ENCODE measurements around the gene ATP9B. TPM values are rescaled to one million over a fixed set of nuclear protein-coding genes. Genes with fewer than 3 reads are reported as not detected.

ATP9B gene
- total RNA-seq, 6 experiments from 2014 or later = 13.6 to 25.7 (median 14.5) TPM

GRCh38 chr18:79361766-79362522 lies 292.8 kb downstream of the ATP9B start:
- WGBS (ENCODE audit: insufficient coverage, low coverage, low lambda C conversion rate, missing lambda C conversion rate) = 84% methylated on average over 12 of the region's 20 CpGs
- Histone ChIP-seq H3K9me3 (no peaks in the 10 kb centered on the region), H3K27ac (no peak overlapping the region), H3K4me1 (no peaks in the 10 kb centered on the region), H3K36me3 (peaks cover 0 to 10% (median 5%) of the 10 kb centered on the region in 4 donors), H3K4me3 (no peak overlapping the region), H3K27me3 (no peaks in the 10 kb centered on the region)
- intact Hi-C loops (cut with DNase I) = no loop called here
- DNase-seq (no peak), ATAC-seq (no peak)
- TF ChIP-seq, protein P1, sequence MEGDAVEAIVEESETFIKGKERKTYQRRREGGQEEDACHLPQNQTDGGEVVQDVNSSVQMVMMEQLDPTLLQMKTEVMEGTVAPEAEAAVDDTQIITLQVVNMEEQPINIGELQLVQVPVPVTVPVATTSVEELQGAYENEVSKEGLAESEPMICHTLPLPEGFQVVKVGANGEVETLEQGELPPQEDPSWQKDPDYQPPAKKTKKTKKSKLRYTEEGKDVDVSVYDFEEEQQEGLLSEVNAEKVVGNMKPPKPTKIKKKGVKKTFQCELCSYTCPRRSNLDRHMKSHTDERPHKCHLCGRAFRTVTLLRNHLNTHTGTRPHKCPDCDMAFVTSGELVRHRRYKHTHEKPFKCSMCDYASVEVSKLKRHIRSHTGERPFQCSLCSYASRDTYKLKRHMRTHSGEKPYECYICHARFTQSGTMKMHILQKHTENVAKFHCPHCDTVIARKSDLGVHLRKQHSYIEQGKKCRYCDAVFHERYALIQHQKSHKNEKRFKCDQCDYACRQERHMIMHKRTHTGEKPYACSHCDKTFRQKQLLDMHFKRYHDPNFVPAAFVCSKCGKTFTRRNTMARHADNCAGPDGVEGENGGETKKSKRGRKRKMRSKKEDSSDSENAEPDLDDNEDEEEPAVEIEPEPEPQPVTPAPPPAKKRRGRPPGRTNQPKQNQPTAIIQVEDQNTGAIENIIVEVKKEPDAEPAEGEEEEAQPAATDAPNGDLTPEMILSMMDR (IDR thresholded peaks at IDR 0.05) = no peak
- no peak for TF ChIP-seq POLR2A (IDR thresholded peaks at IDR 0.05)

DNA sequence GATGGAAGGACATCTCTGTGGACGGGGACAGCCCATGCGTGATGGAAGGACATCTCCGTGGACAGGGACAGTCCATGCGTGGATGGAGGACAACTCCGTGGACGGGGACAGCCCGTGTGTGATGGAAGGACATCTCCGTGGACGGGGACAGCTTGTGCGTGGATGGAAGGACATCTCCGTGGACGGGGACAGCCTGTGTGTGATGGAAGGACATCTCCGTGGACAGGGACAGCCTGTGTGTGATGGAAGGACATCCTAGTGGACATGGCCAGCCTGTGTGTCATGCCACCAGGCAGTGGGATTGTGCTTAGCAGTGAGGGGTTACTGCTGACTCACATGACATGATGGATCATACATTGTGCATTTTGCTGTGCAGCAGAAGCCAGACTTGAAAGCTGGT lies 296.5 kb downstream of the ATP9B start:
- no peak for ATAC-seq
- intact Hi-C loops (cut with DNase I) = no loop called here
- no peaks in the 10 kb centered on the region for H3K4me1 ChIP-seq
- 96% methylated on average over 13 of the region's 13 CpGs for WGBS (ENCODE audit: insufficient coverage, low coverage, low lambda C conversion rate, missing lambda C conversion rate)
- no peaks in the 10 kb centered on the region for H3K9me3 ChIP-seq
- no peaks in the 10 kb centered on the region for H3K27me3 ChIP-seq
- no peak overlapping the region for H3K27ac ChIP-seq
- no peak overlapping the region for H3K4me3 ChIP-seq
- TF ChIP-seq, protein P1 (IDR thresholded peaks at IDR 0.05) = no peak
- TF ChIP-seq POLR2A (IDR thresholded peaks at IDR 0.05) = no peak
- no peak for DNase-seq
- peaks cover 0 to 3% (median under 1%) of the 10 kb centered on the region in 4 donors for H3K36me3 ChIP-seq

GRCh38 chr18:79366177-79367094 lies 297.2 kb downstream of the ATP9B start:
- DNase-seq (no peak), ATAC-seq (no peak)
- Histone ChIP-seq H3K27ac (no peak overlapping the region), H3K36me3 (no peaks in the 10 kb centered on the region), H3K4me1 (no peaks in the 10 kb centered on the region), H3K4me3 (no peak overlapping the region), H3K27me3 (no peaks in the 10 kb centered on the region), H3K9me3 (no peaks in the 10 kb centered on the region)
- TF ChIP-seq POLR2A (IDR thresholded peaks at IDR 0.05) = no peak
- TF ChIP-seq, protein P1 (IDR thresholded peaks at IDR 0.05) = no peak
- WGBS (ENCODE audit: insufficient coverage, low coverage, low lambda C conversion rate, missing lambda C conversion rate) = 81% methylated on average over 16 of the region's 29 CpGs
- intact Hi-C loops (cut with DNase I) = no loop called here

GRCh38 chr18:79367480-79367879 lies 298.3 kb downstream of the ATP9B start:
- Histone ChIP-seq H3K4me1 (no peaks in the 10 kb centered on the region), H3K27me3 (no peaks in the 10 kb centered on the region), H3K27ac (no peak overlapping the region), H3K9me3 (no peaks in the 10 kb centered on the region), H3K4me3 (no peak overlapping the region), H3K36me3 (no peaks in the 10 kb centered on the region)
- no peak for DNase-seq
- intact Hi-C loops (cut with DNase I) = no loop called here
- TF ChIP-seq POLR2A (IDR thresholded peaks at IDR 0.05) = no peak
- TF ChIP-seq, protein P1 (IDR thresholded peaks at IDR 0.05) = no peak
- WGBS (ENCODE audit: insufficient coverage, low coverage, low lambda C conversion rate, missing lambda C conversion rate) = 87% methylated on average over 7 of the region's 8 CpGs
- ATAC-seq = no peak

Data from right lobe of liver (tissue), 6 donors.